GM19025 (cell line): ENCODE results near the gene KRT2.

Experiments used
- ATAC-seq: cut with Tn5 transposase; IDR thresholded peaks from one replicate; pipeline ENCODE4 v1.9.1; 2021; ENCODE audit warnings: mild to moderate bottlenecking, low read depth, moderate library complexity; ENCODE audit not compliant: unreplicated experiment

Gene KRT2

GRCh38 chr12:52645120-52645761, 6.8 kb downstream of the KRT2 start:
- no peak for ATAC-seq

GRCh38 chr12:52644078-52644415, 8.0 kb downstream of the KRT2 start:
- no peak for ATAC-seq

- ATAC-seq = no peak
These were observed 8.6 kb downstream of the KRT2 start for GRCh38 chr12:52643233-52644077.

GRCh38 chr12:52641468-52641867, 10.5 kb downstream of the KRT2 start:
- ATAC-seq = no peak

- ATAC-seq = no peak
These were observed 14.7 kb downstream of the KRT2 start for GRCh38 chr12:52637299-52637698.

GRCh38 chr12:52636592-52637258, 15.3 kb downstream of the KRT2 start:
- no peak for ATAC-seq

- ATAC-seq = no peak
These were observed 15.8 kb downstream of the KRT2 start for GRCh38 chr12:52636189-52636588.

GRCh38 chr12:52634266-52635056, 17.6 kb downstream of the KRT2 start:
- ATAC-seq = no peak

GRCh38 chr12:52633383-52633782, 18.6 kb downstream of the KRT2 start:
- no peak for ATAC-seq

GRCh38 chr12:52632656-52633055, 19.4 kb downstream of the KRT2 start:
- ATAC-seq = no peak

- no peak for ATAC-seq
These were observed 20.1 kb downstream of the KRT2 start for GRCh38 chr12:52631676-52632459.

- no peak for ATAC-seq
These were observed 20.7 kb downstream of the KRT2 start for GRCh38 chr12:52631264-52631663.

GRCh38 chr12:52630599-52631200, 21.3 kb downstream of the KRT2 start:
- ATAC-seq = no peak

- ATAC-seq = no peak
These were observed 22.0 kb downstream of the KRT2 start for GRCh38 chr12:52630008-52630500.

- no peak for ATAC-seq
These were observed 22.6 kb downstream of the KRT2 start for GRCh38 chr12:52629281-52630007.

- no peak for ATAC-seq
These were observed 23.2 kb downstream of the KRT2 start for GRCh38 chr12:52628841-52629240.

GRCh38 chr12:52628111-52628507, 23.9 kb downstream of the KRT2 start:
- no peak for ATAC-seq

GRCh38 chr12:52627395-52628110, 24.5 kb downstream of the KRT2 start:
- ATAC-seq = no peak
